HPDE6-E6E7 (cell line): ENCODE data around the gene CTF1.

Source experiments
- DNase-seq: peaks from one replicate; pipeline ENCODE4 v3.0.0; 2011; ENCODE audit warnings: missing footprints; ENCODE audit errors: extremely low spot score

The CTF1 gene

DNA sequence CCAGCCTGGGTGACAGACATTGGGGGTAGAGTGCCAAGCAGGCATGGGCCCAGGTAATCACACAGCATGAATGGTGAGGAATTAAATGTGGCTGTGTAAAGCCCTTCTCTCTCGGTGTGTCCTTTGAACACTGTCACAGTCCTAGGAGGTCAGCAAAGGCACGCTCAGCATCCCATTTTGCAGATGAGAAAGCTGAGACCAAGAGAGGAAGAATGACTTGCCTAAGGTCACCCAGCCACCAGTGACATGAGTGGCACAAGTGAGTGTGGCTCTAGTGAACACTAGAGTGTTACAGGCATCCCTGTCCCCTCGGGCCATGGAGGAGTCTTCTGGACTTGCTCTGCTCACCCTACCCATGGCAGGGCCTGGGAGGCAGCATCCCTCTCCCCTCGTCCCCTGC lies 10.7 kb downstream of the CTF1 start:
- no peak for DNase-seq

DNA sequence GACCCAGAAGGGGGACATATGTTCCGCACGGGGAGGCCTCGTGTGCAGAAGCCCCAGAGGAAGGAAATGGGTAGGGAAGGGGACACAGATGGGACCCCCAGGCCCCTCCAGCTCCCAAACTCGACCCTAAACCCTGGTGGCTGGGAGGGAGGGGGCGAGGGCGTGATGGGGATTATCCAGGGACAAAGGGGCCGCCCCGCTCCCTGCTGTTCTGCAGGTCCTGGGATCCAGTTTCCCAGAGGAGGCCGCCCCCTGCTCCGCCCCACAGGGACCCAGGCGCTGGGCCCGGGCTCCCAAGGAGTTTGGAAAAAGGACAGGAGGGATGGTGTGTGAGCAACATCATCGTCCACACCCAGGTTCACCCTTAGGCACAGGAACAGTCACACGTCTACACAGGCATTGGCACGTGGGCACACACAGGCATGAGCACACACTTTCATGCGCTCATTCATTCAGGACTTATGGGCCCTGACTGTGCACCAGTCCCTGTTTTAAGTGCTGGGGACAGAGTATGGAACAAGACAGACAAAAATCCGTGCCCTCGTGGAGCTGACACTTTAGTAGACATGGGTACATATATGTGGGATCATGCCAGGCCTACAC lies 14.1 kb downstream of the CTF1 start:
- no peak for DNase-seq

DNA sequence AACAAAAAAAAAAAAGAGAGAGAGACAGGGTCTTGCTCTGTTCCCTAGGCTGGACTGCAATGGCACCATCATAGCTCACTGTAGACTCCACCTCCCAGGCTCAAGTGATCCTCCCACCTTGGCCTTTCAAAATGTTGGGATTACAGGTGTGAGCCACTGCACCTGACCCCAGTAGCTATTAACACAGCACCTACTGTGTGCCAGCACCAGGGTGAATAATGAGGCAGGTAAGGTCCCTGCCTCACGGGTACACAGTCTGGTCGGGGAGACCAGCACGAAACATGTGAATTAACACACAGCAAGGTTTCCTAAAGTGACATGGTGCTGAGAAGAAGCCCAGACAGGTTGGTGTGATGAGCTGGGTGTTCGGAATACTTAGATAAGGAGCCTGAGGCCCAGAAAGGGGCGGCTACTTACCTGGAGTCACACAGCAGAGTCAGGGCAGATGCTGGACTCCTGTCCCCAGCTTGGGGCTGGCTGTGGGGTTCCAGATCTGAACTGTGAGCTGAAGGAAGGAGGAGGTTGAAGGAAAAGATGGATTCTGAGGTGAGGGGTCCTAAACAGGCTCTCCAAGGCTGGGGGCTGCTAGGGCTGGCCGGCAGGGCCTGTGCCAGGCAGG lies 16.5 kb downstream of the CTF1 start:
- no peak for DNase-seq

DNA sequence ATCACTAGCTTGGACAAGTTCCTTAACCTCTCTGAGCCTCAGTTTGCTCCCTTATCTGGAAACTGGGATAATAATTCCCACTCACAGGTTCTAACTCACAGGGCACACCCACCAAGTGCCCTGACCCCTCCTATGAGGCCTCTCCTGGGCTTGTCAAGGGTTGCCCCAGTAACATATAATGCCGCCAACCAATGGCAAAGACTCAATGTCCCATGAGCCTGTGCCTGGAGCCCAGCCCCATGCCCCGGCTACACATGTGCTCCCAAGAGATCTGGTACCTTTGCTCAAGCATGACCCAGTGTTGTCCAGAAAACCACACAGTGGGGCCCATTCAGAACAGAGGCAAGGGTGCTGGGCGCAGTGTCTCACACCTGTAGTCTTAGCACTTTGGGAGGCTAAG lies 18.4 kb downstream of the CTF1 start:
- DNase-seq = no peak

DNA sequence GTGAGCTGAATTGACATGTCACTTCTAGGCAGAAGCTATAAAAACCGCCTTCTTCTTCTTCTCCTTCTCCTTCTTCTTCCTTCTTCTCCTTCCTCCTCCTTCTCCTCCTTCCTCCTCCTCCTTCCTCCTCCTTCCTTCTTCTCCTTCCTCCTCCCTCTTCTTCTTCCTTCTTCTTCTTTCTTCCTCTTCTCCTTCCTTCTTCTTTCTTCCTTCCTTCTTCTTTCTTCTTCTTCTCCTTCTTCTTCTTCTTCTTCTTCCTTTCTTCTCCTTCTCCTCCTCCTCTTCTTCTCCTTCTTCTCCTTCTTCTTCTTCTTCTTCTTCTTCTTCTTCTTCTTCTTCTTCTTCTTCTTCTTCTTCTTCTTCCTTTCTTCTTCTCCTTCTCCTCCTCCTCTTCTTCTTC lies 22.2 kb downstream of the CTF1 start:
- no peak for DNase-seq

DNA sequence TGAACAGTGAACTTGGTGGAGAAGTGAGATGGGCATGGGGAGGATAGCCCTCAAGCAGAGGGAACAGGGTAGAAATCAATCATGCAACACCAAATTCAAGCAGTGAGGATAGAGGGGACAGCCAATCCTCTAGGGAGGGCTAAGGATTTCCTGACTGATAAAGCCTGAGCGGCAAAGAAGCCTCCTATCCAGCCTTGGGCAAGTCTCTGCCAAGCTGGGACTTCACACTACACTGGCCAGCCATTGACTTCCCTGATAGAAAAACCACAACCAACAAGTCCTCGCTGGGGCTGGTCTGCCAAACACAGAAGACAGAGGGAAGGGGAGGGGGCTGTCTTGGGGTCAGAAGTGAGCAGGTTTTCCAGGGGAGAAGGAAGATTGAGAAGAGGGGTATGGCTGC lies 24.5 kb downstream of the CTF1 start:
- DNase-seq = no peak

DNA sequence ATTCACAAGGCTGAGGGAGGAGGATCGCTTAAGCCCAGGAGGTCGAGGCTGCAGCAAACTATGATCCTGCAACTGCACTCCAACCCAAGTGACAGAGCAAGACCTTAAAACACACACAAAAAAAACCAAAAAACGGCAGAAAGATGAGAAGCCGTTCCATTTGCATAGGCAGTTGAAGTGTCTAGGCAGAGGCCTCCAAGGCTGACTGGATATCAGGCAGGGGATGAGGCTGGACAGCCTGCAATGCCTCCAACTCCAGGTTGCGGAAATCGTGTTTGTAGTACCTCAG lies 25.0 kb downstream of the CTF1 start:
- no peak for DNase-seq

DNA sequence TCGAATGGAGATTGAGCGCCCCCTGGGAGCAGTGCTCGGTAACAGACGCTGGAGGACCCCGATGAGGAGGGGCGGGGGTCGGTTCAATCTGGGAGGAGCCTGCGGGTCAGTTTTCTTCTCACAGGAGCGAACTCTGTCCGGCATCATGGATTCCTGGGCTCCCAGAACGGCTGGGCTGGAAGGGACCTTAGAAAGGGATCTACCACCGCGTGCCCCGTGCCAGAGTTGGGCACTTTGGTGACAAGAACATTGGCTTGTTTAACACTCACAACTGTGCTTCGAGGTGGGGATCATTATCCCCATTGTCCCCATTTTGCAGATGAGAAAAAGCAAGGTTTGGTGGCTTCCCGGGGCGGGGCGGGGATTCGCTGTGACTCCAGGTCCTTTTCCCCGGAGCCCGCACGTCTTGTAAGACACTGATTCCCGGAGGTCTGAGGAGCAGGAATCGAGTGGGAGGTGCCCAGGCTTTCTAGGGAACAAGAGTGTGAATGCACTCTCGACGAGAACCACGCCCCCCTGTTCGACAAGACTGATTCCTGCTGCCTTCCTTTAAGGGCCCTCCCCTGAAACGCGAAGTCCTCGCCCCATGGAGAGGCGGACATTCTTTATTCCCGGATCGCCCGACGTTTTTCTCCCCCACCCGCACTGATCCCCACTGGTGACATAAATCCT lies 25.5 kb downstream of the CTF1 start:
- peak; percentile 87 for DNase-seq

DNA sequence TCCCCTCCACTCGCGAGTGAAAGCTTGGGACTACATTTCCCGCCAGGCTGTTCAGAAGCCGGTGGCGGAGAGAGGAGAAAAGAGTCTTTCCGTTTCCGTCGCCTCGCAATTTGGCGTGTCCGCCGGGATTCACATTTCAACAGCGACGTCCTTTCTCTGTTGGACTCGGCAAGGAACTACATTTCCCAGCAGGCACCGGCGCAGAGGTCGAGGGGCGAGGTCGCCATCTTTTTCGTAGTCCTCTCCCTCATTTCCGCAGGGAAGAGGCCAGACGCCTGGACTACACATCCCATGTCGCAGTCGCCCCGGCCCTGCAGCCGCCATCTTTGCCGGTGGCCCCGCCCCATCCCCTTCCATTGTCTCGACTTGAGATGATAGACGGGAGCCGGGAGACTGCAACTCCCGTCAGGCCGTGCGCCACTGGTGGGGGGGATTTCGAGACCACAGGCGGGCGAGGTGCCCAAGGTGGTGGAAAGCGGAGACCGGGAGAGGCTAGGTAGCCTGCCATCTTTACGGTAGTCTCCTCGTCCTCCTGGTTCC lies 26.1 kb downstream of the CTF1 start:
- DNase-seq = peak; percentile 97

DNA sequence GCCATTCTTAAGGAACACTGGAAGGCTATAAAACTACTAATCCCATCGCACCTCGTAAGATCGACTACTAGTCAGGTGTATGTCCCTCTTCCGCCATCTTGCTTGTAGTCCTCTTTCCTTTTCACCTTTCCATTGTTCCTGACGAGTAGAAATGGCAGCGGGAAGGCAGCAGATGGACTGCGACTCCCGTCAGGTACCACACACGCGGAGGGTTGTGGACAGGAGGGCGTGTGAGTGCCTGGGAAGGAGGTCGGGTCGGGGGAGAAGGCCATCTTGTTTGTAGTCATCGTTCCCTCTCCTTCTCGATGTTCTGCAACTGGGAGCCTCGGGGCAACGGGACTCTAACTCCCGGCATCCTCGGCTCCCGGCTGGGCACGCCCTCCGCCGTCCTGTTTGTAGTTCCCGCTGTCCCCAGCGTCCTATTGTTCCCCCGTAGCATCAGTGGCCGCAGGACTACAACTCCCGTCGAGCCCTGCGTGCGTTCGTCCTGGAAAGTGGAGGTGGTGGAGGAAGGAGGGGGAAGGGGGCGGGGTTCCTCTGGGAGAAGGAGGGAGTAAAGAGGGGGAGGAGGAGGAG lies 26.6 kb downstream of the CTF1 start:
- peak; percentile 96 for DNase-seq

DNA sequence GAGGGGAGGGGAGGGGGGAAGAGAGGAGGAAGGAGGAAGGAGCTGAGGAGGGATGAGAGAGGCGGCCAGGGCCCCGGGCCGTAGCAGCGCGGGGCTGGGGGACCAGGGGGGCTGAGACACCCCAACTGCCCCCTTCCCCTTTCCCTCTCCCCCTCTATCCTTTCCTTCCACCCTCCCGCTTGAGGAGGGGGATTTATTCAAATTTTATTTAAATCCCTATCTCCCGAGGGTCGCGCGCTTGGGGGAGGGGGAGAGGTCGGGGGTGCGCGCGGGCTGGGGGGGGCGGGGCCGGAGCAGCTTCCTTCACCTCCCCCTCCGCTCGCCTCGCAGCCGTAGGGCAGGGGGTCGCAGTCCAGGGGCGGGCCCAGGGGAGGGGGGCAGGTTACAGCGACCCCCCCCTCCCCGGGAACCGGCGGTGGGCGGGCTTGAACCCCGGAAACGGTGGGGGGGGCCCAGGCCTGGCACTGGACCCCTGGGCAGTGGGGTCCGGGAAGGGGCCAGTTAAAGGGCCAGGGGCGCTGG lies 27.2 kb downstream of the CTF1 start, which contains the start of gene FBXL19:
FBXL19 (plus strand) TSS at position 19 of the 522 bp plus-strand sequence. CDS start 2,183 bp downstream, outside the sequence.
- DNase-seq = no peak

DNA sequence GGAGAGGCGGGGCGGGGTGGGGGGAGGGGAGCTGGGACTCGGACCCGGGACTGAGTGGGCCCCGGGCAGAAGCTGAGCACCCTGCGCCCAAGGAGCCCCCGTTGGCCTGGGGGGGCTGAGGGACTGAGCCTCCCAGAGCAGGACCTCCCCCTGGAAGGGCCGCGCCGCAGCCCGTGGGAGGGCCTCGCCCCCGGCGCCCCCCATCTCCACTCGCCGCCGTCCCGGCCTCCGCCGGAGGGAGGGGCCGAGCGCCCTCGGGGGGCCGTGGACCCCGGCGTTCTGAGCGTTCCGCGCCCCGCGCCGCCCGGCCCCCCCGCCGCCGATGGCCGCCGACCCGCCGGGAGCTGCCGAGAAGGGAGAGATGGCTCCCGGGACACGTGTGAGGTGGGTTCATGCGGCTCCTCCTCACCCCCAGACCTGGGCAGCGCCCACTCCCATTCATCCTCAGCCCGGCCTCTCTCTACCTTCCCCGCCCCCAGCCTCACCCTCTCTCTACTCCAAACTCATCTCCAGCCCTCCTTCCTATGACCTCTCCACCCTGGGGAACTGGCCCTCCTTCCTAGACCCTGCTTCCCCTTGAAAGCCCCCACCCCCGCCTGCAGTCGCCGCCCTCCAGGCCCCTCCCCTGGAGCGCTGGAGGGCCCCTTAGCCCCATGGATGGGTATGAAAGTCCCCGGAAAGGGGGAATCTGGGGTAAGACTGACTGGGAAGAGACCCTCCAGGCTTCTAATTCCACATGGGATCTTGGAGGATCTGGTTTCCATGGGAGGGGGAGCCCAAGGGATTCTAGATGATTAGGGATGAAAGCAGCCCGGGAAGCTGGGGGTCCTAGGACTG lies 27.9 kb downstream of the CTF1 start:
- no peak for DNase-seq

DNA sequence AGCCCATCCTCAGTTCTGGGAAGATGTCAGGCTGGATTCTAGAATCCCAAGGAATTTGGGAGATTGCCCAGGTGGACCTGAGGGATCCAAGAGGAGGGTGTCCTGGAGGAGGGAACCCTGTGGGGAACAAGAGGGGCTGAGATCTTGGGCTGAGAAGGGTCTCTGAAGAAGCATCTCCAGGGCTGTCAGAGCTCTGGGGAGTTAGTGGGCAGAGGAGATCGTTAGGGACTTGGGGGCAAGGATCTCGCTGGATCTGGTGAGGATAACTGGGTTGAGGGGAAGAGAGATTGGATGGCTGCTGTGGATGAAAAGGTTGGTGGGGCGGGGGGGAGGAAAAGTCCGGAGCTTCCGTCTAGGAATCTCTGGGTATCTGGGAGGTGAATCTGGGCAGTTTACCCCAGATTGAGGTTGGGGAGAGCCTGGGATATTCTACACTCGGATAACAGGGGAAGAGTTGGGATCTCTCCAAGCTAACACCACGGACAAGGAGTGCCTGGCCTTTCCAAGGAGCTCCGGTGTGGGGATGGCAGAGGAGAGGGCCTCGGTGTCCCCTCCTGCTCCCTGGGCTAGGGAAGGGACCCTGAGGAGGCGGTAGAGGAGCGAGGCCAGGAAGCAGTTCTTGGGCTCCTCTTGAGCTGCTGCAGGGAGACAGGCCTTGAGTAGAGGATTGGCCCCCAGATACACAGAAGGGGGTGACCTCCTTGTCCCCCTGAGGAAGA lies 28.7 kb downstream of the CTF1 start:
- no peak for DNase-seq

DNA sequence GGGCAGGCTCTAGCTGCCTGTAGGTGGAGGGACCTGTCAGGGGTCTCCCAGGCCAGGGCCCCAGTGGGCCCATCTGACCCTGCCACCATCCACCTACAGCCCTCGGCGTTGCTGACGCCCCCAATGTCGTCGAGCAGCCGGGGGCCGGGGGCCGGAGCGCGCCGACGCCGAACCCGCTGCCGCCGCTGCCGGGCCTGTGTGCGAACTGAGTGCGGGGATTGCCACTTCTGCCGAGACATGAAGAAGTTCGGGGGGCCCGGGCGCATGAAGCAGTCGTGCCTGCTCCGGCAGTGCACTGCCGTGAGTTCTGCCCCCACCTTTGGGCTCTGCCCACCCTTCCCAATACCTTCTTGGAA lies 29.2 kb downstream of the CTF1 start:
- DNase-seq = no peak

DNA sequence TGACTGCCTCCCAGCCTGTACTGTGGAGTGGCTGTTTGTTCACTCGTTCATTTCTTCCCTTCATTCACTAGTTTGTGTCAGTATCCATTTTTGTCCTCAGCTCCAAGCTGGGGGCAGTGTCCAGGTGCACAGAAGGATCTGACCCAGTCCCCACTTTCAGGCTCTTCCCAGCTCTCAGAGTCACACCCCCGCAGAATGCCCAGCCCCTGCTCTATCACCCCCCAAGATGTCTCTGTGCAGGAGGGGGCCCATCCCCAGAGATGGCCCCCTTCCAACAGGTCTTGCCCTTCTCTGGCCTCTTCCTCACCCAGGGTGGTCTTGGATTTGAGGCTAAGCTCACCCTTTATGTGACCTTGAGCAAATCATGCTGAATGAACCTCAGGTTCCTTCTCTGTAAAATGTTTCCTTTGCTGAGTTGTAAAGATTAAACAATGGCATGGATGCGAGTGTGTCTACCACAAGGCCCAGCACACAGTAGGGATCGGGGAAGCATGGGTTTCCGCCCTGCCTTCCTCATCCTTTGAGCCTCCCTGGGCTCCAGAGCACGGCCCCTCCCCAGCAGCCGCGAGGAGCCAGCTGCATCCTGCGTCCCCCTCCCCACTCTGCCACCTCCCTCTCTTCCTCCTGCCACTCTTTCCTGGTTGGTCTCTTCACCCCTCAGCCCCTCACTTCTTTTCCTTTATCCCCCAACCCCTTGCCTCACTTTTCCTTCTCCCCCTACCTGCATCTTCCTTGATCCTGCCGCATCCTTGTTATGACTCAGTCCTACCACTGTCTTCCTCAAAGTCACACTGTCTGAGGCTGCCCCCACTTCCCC lies 29.8 kb downstream of the CTF1 start:
- no peak for DNase-seq

DNA sequence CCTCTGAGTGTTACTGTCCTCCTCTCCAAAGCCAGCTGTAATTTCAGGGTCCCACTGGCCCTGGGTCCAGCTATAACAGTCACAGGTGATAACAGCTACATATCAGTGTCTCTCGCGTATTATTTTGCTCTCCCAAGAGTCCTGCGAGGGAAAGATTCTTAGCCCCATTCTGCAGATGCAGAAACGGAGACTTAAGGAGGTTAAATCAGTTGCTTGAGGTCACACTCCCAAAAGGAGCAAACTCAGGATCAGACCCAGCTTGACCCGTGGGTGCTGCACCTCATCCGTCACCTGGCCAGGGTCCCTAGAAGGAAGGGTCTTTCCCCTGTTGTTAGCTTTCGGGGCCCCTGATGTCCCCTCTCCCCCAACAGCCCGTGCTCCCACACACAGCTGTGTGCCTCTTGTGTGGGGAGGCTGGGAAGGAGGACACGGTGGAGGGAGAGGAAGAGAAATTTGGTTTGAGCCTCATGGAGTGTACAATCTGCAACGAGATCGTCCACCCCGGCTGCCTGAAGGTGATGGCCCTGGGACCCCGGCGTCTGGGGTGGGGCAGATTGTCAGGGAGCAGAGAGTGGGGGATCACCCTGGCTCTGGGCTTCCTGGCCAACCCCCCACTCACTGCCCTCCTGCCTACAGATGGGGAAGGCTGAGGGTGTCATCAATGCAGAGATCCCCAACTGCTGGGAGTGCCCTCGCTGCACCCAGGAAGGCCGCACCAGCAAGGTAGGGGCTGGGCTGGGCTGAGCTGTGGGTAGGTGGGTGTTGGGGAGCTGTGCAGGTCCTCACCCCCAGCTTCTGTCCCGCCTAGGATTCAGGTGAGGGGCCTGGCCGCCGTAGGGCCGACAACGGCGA lies 30.7 kb downstream of the CTF1 start:
- no peak for DNase-seq

DNA sequence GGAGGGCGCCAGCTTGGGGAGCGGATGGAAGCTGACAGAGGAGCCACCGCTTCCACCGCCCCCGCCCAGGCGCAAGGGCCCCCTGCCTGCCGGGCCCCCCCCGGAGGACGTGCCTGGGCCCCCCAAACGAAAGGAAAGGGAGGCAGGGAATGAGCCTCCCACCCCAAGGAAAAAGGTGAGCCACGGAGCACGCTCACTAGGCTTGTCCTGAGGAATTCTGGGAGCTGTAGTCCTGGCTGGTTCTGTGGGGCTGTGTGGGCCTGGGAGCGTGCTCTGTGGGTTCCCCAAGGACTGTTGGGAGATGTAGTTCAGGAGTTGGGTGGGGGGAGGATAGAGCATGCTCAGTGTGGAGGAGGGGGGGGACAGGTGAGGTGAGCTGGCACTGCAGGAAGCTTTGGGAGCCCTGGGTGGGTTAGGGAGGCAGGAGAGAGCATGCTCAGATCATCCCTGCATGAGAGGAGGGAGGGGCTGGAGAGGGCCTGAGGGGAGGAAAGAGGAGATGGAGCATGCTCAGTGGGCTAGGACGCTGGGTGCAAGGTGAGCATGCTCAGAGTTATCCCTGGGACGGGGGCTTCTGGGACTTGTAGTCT lies 31.5 kb downstream of the CTF1 start:
- no peak for DNase-seq

DNA sequence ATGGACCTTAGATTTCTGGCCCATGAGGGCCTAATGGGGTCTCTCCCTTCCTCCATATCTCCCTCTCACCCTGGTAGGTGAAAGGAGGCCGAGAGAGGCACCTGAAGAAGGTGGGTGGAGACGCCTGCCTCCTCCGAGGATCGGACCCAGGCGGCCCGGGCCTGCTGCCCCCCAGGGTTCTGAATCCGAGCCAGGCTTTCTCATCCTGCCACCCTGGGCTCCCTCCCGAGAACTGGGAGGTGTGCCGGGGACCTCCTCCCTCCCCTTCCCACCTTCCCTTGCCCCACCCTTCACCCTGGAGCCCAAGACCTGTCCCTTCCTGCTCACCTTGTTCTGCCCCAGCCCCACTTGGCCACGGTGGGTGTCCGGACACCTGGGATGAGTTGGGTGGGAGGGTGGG lies 32.0 kb downstream of the CTF1 start:
- no peak for DNase-seq

DNA sequence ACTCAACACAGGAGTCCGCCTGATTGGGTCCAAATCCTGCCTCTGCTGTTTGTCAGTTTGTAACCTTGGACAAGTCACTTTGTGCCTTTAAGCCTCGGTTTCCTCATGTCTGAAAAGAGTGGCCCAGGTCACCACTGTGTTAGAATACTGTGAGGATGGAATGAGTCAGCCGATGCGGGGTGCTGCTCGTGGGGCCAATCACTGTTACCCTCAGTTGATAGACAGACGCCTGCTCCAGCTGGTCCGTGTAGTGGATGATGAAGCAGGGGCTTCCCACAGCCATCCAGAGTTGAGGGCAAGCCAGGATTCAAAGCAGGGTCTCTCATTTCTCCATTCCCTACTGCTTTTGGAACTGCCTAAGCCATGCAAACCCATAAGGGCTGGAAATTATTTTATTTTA lies 32.8 kb downstream of the CTF1 start:
- no peak for DNase-seq
